ENCODE measurements around the gene SLC22A12. TPM values are rescaled to one million over a fixed set of nuclear protein-coding genes. Genes with fewer than 3 reads are reported as not detected.

The SLC22A12 gene
- total and polyA plus RNA-seq, 2 experiments from 2014 or later, result not detected

DNA sequence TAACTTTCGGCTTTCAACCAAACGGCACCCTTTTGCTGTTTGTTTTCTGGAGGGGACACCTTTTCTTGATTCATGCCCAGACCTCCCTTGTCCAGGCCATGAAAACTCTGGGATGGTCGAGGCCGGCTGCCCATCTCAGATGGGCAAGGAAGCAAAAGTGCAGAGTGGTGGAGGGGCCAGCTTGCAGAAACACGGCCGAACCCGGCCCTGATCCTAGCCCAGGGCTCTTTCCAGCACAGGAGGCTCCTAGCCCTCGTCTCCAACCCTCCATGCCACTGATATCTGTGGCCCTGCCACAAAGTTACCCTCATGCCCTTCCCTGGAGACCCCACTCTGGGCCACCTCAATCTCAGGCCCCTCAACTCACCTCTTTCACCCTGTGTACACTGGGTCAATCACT is 18.9 kb upstream of the SLC22A12 start:
- Histone ChIP-seq H3K4me3 (no peak overlapping the region), H3K27me3 (ENCODE audit: insufficient read depth) (no peaks in the 10 kb centered on the region), H3K27ac (ENCODE audit: low read depth) (no peak overlapping the region), H3K4me2 (0 out of 2 replicates have a peak overlapping the region, but pooled peaks have one; percentile 48), H3K4me1 (ENCODE audit: insufficient read depth) (peaks cover under 1% of the 10 kb centered on the region; the same call in 1 of the 2 replicates), H3K9me2 (ENCODE audit: insufficient read depth) (0 out of 2 replicates have a peak, but pooled peaks cover 5% of the 10 kb centered on the region), H2AFZ (peak overlapping the region; percentile 82), H3K79me2 (replicated peaks; ENCODE audit: insufficient read depth) (no peaks in the 10 kb centered on the region), H4K20me1 (replicated peaks; ENCODE audit: insufficient read depth) (no peaks in the 10 kb centered on the region), H3F3A (replicated peaks; ENCODE audit: low read depth) (no peaks in the 10 kb centered on the region), H3K36me3 (ENCODE audit: insufficient read depth) (no peaks in the 10 kb centered on the region)
- ATAC-seq, result no peak
- Mint-ChIP-seq H3K27ac (peak overlapping the region; percentile 68; the same call in 1 of the 2 replicates), H3K4me1 (peaks cover 19% of the 10 kb centered on the region), H3K9me3 (no peaks in the 10 kb centered on the region), H3K4me3 (no peak overlapping the region), H3K36me3 (ENCODE audit: low read depth) (no peaks in the 10 kb centered on the region), H3K27me3 (ENCODE audit: insufficient read depth, low read depth, poor library complexity) (peaks cover 12% of the 10 kb centered on the region)
- TF ChIP-seq, protein P1, sequence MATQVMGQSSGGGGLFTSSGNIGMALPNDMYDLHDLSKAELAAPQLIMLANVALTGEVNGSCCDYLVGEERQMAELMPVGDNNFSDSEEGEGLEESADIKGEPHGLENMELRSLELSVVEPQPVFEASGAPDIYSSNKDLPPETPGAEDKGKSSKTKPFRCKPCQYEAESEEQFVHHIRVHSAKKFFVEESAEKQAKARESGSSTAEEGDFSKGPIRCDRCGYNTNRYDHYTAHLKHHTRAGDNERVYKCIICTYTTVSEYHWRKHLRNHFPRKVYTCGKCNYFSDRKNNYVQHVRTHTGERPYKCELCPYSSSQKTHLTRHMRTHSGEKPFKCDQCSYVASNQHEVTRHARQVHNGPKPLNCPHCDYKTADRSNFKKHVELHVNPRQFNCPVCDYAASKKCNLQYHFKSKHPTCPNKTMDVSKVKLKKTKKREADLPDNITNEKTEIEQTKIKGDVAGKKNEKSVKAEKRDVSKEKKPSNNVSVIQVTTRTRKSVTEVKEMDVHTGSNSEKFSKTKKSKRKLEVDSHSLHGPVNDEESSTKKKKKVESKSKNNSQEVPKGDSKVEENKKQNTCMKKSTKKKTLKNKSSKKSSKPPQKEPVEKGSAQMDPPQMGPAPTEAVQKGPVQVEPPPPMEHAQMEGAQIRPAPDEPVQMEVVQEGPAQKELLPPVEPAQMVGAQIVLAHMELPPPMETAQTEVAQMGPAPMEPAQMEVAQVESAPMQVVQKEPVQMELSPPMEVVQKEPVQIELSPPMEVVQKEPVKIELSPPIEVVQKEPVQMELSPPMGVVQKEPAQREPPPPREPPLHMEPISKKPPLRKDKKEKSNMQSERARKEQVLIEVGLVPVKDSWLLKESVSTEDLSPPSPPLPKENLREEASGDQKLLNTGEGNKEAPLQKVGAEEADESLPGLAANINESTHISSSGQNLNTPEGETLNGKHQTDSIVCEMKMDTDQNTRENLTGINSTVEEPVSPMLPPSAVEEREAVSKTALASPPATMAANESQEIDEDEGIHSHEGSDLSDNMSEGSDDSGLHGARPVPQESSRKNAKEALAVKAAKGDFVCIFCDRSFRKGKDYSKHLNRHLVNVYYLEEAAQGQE (IDR thresholded peaks at IDR 0.05; ENCODE audit: unreplicated experiment), result no peak
- TF ChIP-seq ZNF331 (CRISPR knock-in tag; IDR thresholded peaks at IDR 0.05; ENCODE audit: low read depth) (no peak), POLR2AphosphoS5 (IDR thresholded peaks at IDR 0.05; ENCODE audit: low read depth) (no peak), EZH2 (IDR thresholded peaks at IDR 0.05; ENCODE audit: low read depth, unreplicated experiment) (no peak), JUNB (IDR thresholded peaks at IDR 0.05; ENCODE audit: unreplicated experiment) (no peak)
- TF ChIP-seq, protein P2, sequence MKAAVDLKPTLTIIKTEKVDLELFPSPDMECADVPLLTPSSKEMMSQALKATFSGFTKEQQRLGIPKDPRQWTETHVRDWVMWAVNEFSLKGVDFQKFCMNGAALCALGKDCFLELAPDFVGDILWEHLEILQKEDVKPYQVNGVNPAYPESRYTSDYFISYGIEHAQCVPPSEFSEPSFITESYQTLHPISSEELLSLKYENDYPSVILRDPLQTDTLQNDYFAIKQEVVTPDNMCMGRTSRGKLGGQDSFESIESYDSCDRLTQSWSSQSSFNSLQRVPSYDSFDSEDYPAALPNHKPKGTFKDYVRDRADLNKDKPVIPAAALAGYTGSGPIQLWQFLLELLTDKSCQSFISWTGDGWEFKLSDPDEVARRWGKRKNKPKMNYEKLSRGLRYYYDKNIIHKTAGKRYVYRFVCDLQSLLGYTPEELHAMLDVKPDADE (IDR thresholded peaks at IDR 0.05), result no peak
- TF ChIP-seq, protein P3, sequence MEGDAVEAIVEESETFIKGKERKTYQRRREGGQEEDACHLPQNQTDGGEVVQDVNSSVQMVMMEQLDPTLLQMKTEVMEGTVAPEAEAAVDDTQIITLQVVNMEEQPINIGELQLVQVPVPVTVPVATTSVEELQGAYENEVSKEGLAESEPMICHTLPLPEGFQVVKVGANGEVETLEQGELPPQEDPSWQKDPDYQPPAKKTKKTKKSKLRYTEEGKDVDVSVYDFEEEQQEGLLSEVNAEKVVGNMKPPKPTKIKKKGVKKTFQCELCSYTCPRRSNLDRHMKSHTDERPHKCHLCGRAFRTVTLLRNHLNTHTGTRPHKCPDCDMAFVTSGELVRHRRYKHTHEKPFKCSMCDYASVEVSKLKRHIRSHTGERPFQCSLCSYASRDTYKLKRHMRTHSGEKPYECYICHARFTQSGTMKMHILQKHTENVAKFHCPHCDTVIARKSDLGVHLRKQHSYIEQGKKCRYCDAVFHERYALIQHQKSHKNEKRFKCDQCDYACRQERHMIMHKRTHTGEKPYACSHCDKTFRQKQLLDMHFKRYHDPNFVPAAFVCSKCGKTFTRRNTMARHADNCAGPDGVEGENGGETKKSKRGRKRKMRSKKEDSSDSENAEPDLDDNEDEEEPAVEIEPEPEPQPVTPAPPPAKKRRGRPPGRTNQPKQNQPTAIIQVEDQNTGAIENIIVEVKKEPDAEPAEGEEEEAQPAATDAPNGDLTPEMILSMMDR (conservative IDR thresholded peaks at IDR 0.05; ENCODE audit: low read depth in 2 of 2), result no peak
- DNase-seq (ENCODE audit: low spot score), result no peak

DNA sequence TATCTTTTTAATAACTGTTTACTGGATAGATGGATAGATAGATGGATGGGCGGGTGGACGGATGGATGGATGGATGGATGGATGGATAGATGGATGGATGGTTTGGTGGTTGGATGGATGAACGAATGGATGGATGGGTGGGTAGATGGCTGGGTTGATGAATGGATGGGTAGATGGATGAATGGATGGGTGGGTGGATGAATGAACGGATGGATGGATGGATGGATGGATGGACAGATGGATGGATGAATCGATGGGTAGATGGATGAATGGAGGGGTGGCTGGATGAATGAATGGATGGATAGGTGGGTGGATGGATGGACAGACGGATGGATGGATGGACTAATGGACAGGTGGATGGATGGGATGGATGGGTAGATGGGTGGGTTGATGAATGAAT is 13.8 kb upstream of the SLC22A12 start:
- Histone ChIP-seq H3K27me3 (ENCODE audit: insufficient read depth) (no peaks in the 10 kb centered on the region), H3K4me1 (ENCODE audit: insufficient read depth) (no peaks in the 10 kb centered on the region), H3K27ac (ENCODE audit: low read depth) (no peak overlapping the region), H4K20me1 (replicated peaks; ENCODE audit: insufficient read depth) (no peaks in the 10 kb centered on the region), H3K36me3 (ENCODE audit: insufficient read depth) (no peaks in the 10 kb centered on the region), H3F3A (replicated peaks; ENCODE audit: low read depth) (no peaks in the 10 kb centered on the region), H3K4me3 (no peak overlapping the region), H3K79me2 (replicated peaks; ENCODE audit: insufficient read depth) (no peaks in the 10 kb centered on the region), H3K9me2 (ENCODE audit: insufficient read depth) (0 out of 2 replicates have a peak, but pooled peaks cover 5% of the 10 kb centered on the region), H3K4me2 (no peak overlapping the region), H2AFZ (no peak overlapping the region)
- no peak for DNase-seq (ENCODE audit: low spot score)
- Mint-ChIP-seq H3K9me3 (no peaks in the 10 kb centered on the region), H3K27me3 (ENCODE audit: insufficient read depth, low read depth, poor library complexity) (peaks cover 17% of the 10 kb centered on the region), H3K4me1 (peaks cover 5% of the 10 kb centered on the region), H3K27ac (no peak overlapping the region), H3K4me3 (no peak overlapping the region; the same call in 2 of the 3 replicates), H3K36me3 (ENCODE audit: low read depth) (no peaks in the 10 kb centered on the region)
- no peak for TF ChIP-seq EZH2phosphoT487 (IDR thresholded peaks at IDR 0.05; ENCODE audit: unreplicated experiment)
- no peak for TF ChIP-seq ZNF331 (CRISPR knock-in tag; IDR thresholded peaks at IDR 0.05; ENCODE audit: low read depth)
- ATAC-seq, result no peak
